ENCODE measurements around the gene C3orf70.
A peak's percentile ranks its signal among the peaks of the same experiment; 100 is the strongest.

The C3orf70 gene

DNA sequence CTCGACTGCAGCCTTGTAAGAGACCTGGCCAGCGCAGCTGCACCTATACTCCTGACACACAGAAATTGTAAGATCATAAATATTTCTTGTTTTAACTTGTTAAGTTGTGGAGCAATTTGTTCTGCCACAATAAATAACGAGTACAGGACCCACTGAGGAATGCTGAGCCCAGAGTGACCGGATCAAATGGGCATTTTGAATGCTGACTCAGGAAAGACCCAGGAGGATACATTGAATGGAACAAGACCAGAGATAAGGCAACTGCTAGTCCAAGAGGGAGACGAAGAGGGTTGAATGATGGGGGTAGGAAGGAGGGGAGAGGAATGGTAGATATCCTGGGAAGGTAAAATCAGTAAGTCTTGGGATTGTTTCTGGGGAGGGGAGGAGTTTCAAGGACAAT is 8.9 kb upstream of the C3orf70 start:
- no peak for TF ChIP-seq NFIC (IDR thresholded peaks at IDR 0.05)
- TF ChIP-seq, protein P1, sequence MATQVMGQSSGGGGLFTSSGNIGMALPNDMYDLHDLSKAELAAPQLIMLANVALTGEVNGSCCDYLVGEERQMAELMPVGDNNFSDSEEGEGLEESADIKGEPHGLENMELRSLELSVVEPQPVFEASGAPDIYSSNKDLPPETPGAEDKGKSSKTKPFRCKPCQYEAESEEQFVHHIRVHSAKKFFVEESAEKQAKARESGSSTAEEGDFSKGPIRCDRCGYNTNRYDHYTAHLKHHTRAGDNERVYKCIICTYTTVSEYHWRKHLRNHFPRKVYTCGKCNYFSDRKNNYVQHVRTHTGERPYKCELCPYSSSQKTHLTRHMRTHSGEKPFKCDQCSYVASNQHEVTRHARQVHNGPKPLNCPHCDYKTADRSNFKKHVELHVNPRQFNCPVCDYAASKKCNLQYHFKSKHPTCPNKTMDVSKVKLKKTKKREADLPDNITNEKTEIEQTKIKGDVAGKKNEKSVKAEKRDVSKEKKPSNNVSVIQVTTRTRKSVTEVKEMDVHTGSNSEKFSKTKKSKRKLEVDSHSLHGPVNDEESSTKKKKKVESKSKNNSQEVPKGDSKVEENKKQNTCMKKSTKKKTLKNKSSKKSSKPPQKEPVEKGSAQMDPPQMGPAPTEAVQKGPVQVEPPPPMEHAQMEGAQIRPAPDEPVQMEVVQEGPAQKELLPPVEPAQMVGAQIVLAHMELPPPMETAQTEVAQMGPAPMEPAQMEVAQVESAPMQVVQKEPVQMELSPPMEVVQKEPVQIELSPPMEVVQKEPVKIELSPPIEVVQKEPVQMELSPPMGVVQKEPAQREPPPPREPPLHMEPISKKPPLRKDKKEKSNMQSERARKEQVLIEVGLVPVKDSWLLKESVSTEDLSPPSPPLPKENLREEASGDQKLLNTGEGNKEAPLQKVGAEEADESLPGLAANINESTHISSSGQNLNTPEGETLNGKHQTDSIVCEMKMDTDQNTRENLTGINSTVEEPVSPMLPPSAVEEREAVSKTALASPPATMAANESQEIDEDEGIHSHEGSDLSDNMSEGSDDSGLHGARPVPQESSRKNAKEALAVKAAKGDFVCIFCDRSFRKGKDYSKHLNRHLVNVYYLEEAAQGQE (IDR thresholded peaks at IDR 0.05; ENCODE audit: low read depth) = no peak
- TF ChIP-seq, protein P2, sequence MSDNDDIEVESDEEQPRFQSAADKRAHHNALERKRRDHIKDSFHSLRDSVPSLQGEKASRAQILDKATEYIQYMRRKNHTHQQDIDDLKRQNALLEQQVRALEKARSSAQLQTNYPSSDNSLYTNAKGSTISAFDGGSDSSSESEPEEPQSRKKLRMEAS (IDR thresholded peaks at IDR 0.05) = no peak

DNA sequence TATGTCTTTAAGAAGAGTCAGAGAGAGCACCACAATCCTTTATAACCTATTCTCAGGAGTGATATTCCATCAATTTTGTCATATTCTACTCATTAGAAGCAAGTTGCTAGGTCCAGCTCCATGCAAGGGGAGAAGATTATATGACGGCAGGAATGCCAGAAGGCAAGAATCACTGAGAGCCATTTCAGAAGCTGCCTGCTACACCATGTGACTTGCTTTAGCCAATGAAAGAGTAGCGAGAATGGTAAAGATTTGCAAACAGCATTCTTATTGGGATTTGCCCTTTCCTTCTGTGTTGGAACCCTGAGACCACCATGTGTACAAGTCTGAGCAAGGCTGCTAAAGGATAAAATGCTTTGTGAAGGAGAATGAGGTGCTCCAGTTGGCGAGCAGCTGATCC is 4.5 kb upstream of the C3orf70 start:
- no peak for TF ChIP-seq CEBPB (IDR thresholded peaks at IDR 0.05)
- TF ChIP-seq, protein P3, sequence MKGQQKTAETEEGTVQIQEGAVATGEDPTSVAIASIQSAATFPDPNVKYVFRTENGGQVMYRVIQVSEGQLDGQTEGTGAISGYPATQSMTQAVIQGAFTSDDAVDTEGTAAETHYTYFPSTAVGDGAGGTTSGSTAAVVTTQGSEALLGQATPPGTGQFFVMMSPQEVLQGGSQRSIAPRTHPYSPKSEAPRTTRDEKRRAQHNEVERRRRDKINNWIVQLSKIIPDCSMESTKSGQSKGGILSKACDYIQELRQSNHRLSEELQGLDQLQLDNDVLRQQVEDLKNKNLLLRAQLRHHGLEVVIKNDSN (IDR thresholded peaks at IDR 0.05) = peak; percentile 55; the same call in 1 of the 2 replicates

DNA sequence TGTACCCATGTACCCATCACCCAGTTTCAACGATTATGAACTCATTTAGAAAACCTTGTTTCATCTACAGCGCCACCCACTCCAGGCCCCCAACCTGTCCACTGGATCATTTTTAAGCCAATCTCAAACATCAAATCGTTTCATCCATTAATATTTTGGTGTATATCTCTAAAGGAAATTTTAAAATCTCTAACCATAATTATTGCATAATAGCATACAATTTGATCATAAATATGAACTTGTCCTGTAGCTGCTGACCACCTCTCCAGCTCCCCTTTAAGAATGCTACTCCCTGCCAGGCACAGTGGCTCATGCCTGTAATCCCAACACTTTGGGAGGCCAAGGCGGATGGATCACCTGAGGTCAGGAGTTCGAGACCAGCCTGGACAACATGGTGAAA is 2.8 kb upstream of the C3orf70 start:
- TF ChIP-seq ZBTB7A (IDR thresholded peaks at IDR 0.05; ENCODE audit: low read depth) = no peak
- TF ChIP-seq TCF12 (IDR thresholded peaks at IDR 0.05; ENCODE audit: low read depth) = no peak
- no peak for TF ChIP-seq CEBPB (IDR thresholded peaks at IDR 0.05)
- TF ChIP-seq FOXM1 (IDR thresholded peaks at IDR 0.05; ENCODE audit: borderline replicate concordance, low read depth) = no peak
- TF ChIP-seq, protein P1 (IDR thresholded peaks at IDR 0.05; ENCODE audit: low read depth) = no peak
- TF ChIP-seq, protein P2 (IDR thresholded peaks at IDR 0.05) = no peak
- no peak for TF ChIP-seq CREB1 (IDR thresholded peaks at IDR 0.05; ENCODE audit: low read depth)
- no peak for TF ChIP-seq RAD21 (IDR thresholded peaks at IDR 0.05; ENCODE audit: low read depth)

DNA sequence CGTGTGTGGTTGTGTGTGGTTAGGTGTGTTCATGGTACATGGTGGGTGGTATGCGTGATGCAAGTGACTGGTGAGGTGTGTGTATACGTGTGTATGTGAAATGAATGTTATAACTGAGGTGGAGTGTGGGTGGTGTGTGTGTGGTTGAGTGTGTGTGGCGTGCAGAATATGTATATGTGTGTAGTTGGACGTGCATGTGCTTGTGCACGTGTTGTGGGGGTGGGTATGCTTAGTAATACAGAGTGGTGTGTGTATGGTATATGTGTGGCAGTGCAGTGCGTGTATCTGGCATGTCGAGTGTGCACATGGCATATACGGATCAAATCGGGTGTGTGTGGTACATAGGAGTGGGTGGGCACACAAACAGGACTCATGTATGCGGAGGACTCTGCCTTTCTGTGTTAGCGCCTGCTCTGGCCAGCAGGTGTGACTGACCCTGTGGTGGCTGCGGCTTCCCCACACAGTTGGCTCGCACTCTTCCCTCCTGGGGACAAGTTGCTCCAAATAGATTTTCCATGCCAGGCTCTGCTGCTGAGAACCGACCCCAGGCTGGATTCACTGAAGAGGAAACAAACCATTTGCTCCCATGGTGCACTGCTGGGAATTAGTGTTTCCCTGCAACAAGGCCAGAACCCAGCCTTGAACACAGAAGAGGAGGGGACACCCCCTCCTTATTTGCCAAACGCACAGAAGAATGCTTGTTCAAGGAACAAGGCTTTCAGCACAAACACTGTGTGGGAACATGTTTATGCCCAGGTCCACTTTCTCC is 1.2 kb upstream of the C3orf70 start:
- TF ChIP-seq, protein P1 (IDR thresholded peaks at IDR 0.05; ENCODE audit: low read depth) = no peak
- TF ChIP-seq CREB1 (IDR thresholded peaks at IDR 0.05; ENCODE audit: low read depth) = no peak
- no peak for TF ChIP-seq ZBTB7A (IDR thresholded peaks at IDR 0.05; ENCODE audit: low read depth)

DNA sequence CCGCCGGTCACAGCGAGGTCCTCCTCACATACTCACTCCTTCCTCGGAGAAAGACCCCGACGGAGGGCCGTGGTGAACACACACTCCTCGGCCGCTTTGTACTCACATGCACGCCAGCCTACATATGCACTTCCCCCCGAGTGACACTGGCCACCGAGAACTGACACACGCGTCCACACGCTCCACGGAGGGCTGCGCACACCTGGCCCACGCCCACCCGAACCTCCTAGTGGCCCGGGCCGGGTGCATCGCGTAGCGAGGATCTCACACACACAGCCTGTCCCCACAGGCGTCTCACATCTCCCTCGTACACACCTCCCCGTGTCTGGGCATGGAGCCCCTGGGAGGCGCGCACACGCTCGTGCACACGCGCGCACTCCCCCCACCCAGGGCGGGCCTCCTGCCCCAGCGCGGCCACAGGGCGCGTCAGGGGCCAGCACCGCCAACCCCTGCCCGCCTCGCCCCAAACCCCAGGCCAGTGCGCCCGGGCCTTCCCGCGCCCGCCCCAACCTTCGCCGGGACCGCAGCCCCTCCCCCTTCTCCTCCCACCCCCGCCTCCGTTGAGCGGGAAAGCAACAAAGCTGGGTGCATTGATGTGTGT is 411 bp upstream of the C3orf70 start:
- TF ChIP-seq YY1 (IDR thresholded peaks at IDR 0.05; ENCODE audit: low read depth) = no peak
- TF ChIP-seq TCF12 (IDR thresholded peaks at IDR 0.05; ENCODE audit: low read depth) = no peak
- TF ChIP-seq CREB1 (IDR thresholded peaks at IDR 0.05; ENCODE audit: low read depth) = no peak
- TF ChIP-seq EGR1 (IDR thresholded peaks at IDR 0.05) = no peak; the same call in 1 of the 2 replicates
- no peak for TF ChIP-seq TEAD4 (IDR thresholded peaks at IDR 0.05)
- no peak for TF ChIP-seq TAF1 (IDR thresholded peaks at IDR 0.05; ENCODE audit: low read depth)
- TF ChIP-seq FOXM1 (IDR thresholded peaks at IDR 0.05; ENCODE audit: borderline replicate concordance, low read depth) = no peak
- no peak for TF ChIP-seq EP300 (IDR thresholded peaks at IDR 0.05; ENCODE audit: borderline replicate concordance)
- no peak for TF ChIP-seq CEBPB (IDR thresholded peaks at IDR 0.05)
- TF ChIP-seq, protein P1 (IDR thresholded peaks at IDR 0.05; ENCODE audit: low read depth) = no peak
- no peak for TF ChIP-seq RAD21 (IDR thresholded peaks at IDR 0.05; ENCODE audit: low read depth)
- TF ChIP-seq NFIC (IDR thresholded peaks at IDR 0.05) = no peak
- TF ChIP-seq, protein P2 (IDR thresholded peaks at IDR 0.05) = no peak; the same call in 1 of the 2 replicates

Data from Ishikawa (cell line).